Brain microvascular endothelial cell (primary cell): Measurements from ENCODE around the gene TTLL1.

ENCODE experiments used
- DNase-seq: peaks from one replicate; pipeline ENCODE4 v3.0.0-alpha.2; 2020
- H3K27ac ChIP-seq: fragments of 250-450 bp; sonication (Bioruptor Pico); 2 replicates; pipeline ENCODE4 v1.5.1; 2020; ENCODE audit warnings: mild to moderate bottlenecking, moderate library complexity
- H3K27me3 ChIP-seq: fragments of 250-450 bp; sonication (Bioruptor Pico); replicated peaks from 2 replicates; pipeline ENCODE4 v1.5.1; 2020; ENCODE audit warnings: mild to moderate bottlenecking
- H3K36me3 ChIP-seq: fragments of 250-450 bp; sonication (Bioruptor Pico); replicated peaks from 2 replicates; pipeline ENCODE4 v1.5.1; 2020; ENCODE audit warnings: mild to moderate bottlenecking
- H3K4me3 ChIP-seq: 2 replicates; pipeline ENCODE4 v1.5.1; 2011; ENCODE audit warnings: low read depth, mild to moderate bottlenecking, control low read depth, low read length, moderate library complexity
- in situ Hi-C: cut with HindIII; loops from 2 replicates; pipeline ENCODE4 v1.10.0; 2017; ENCODE audit warnings: low sequenced_read_pairs, low pct_ligation_motif_present
- TF ChIP-seq, protein P1 (sequence below): IDR thresholded peaks from 2 replicates; pipeline ENCODE4 v1.5.1; 2011; ENCODE audit warnings: low read depth, mild to moderate bottlenecking, moderate library complexity, low read length, control low read depth, inconsistent platforms; ENCODE audit errors: missing control alignments

TTLL1 gene

DNA sequence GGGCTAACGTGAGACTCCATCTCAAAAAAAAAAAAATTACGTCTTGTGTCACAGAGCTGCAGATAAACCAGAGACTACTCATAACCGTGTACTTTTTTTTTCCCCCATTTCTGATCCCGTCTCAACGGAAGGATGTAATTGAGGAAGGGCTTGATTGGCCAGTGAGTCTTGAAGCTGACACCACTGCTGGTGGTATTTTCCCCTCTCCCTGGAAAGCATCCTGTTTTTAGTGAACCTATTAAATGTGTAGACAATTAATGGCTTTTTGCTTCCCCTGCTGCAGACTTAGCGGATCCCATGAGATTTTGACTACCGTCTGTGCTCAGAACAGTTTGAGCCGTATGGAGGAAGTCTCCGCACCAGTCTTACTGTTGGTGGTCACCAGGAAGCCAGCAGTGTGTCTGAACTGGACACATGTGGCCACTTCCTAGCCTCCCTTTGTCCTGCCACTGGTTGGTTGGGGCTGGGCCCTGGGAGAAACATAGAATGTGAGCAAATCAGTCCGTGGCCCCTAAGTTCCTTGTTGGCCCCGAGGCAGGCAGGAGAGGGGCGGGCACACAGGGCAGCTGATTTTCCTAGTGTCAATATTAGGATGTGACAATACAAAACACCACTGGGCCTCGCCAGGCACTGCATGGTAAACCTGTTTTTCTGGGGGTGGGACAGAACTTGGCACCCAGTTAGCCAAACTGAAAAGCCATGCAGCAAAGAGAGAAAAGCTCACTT lies 24.5 kb upstream of the TTLL1 start:
- in situ Hi-C loops, result no loop called here
- Histone ChIP-seq H3K27me3 (peaks cover 19% of the 10 kb centered on the region), H3K27ac (no peak overlapping the region), H3K36me3 (no peaks in the 10 kb centered on the region), H3K4me3 (no peak overlapping the region)
- no peak for DNase-seq
- TF ChIP-seq, protein P1, sequence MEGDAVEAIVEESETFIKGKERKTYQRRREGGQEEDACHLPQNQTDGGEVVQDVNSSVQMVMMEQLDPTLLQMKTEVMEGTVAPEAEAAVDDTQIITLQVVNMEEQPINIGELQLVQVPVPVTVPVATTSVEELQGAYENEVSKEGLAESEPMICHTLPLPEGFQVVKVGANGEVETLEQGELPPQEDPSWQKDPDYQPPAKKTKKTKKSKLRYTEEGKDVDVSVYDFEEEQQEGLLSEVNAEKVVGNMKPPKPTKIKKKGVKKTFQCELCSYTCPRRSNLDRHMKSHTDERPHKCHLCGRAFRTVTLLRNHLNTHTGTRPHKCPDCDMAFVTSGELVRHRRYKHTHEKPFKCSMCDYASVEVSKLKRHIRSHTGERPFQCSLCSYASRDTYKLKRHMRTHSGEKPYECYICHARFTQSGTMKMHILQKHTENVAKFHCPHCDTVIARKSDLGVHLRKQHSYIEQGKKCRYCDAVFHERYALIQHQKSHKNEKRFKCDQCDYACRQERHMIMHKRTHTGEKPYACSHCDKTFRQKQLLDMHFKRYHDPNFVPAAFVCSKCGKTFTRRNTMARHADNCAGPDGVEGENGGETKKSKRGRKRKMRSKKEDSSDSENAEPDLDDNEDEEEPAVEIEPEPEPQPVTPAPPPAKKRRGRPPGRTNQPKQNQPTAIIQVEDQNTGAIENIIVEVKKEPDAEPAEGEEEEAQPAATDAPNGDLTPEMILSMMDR, result no peak

DNA sequence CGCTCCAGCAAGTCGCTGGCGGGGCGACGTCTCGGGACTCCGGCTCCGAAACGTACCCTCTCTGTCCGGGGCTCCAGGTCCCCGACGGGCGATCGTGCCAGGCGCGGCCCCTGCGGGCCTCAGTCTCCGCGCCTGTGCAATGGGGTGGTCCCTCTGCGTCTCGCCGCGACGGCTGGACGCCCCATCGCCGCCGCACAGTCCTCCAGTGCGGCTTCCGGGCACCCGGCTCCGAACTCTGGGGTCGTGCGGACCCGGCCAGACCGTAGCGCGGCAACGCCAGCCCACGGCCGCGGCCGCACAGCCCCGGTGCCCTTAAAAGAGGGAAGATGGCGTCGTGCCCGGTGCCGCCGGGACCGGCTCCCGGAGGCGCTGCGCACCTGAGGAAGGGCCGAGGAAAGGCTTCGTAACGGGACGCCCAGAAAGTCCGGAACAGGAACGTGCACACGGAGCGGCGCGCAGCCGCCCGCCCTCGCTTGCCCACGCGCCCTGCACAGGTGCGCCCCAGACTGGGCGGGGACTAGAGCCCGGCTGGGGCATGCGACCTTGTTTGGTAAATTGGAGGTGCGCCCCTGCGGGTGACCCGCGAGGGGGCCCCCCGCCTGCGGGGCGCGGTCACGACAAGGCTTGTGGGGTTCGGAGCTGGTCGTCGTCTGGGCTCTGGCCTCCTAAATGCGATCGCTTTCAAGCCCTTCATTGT lies 21.9 kb upstream of the TTLL1 start:
- H3K36me3 ChIP-seq, result no peaks in the 10 kb centered on the region
- TF ChIP-seq, protein P1, result no peak
- peaks cover 19% of the 10 kb centered on the region for H3K27me3 ChIP-seq
- DNase-seq, result no peak
- in situ Hi-C loops, result no loop called here
- H3K27ac ChIP-seq, result no peak overlapping the region
- H3K4me3 ChIP-seq, result peak overlapping the region; percentile 43

DNA sequence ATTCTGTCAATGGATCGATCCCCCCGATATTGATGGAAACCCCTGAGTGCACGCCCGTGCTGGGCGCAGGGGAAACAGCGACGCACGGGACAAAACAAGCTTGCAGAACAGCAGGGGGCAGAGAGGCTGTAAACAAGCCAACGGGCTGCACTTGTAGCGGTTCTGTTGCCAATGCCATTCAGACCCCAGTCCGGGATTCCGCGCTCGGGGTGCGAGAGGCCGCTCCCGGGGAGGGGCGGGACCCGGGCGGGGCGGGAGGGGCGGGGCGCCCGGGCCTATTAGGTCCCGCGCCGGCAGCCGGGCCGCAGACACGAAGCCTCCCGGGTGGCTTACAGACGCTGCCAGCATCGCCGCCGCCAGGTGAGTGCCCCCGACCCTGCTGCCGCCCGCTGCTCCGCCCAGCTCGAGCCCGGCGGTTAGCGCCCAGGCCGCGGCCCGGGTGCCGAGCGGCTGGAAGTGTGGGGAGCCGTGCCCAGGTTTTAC lies 21.3 kb upstream of the TTLL1 start, which contains the start of gene BIK:
TSS of gene BIK (plus strand) at position 307 of the 483 bp plus-strand sequence. CDS start 13,273 bp downstream, outside the sequence.
- Histone ChIP-seq H3K36me3 (no peaks in the 10 kb centered on the region), H3K27ac (no peak within 1 kb of the TSS), H3K27me3 (peaks cover 19% of the 10 kb centered on the region), H3K4me3 (peak within 1 kb of the TSS; percentile 43)
- TF ChIP-seq, protein P1, result peak; percentile 40
- DNase-seq, result no peak
- in situ Hi-C loops, result no loop called here

DNA sequence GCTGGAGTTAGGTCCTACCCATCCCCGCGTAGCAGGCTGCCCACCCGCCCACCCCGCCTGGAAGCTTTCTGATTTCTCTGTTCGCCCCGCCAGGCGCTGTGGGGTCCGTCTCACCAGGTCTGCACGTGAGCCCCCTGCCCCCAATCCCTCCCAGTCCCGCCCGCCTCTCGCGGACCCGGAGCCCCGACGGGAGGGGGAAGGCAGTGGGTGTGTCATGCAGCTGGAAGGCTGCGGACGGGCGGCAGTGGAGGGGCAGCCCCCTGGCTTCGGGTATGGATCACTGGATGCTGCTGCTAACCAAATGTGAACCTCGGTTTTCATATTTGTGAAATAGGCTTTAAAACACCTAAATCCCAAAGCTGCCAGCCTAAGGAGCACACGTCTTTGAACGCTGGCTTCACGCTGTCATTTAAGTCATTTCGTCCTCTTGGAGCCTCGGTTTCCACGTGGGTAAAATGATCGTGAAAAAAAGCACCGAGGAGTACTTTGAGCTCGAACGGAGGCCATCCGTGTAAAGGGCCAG lies 20.8 kb upstream of the TTLL1 start:
- H3K4me3 ChIP-seq, result peak overlapping the region; percentile 37
- H3K27me3 ChIP-seq, result peaks cover 19% of the 10 kb centered on the region
- no peak for DNase-seq
- no peaks in the 10 kb centered on the region for H3K36me3 ChIP-seq
- H3K27ac ChIP-seq, result no peak overlapping the region
- in situ Hi-C loops, result no loop called here
- TF ChIP-seq, protein P1, result no peak

DNA sequence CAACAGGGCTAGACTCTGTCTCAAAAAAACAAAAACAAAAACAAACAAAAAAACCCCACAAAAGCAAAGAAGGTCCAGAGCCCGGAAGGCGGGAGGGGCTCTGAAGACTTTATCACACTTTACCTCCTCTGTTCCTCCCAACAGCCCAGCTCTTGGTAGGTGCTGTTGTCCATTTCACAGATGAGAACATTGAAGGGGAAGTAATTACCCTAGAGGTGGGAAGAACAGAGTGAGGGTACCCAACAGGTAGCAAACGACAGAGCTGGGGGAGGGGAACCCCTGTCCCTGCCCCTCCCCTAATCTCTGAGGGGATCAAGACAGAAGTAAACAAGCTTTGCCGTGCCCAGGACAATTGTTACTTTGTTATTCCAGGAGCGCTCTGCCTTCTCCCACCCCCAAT lies 20.3 kb upstream of the TTLL1 start:
- TF ChIP-seq, protein P1, result no peak
- Histone ChIP-seq H3K27me3 (peaks cover 19% of the 10 kb centered on the region), H3K27ac (no peak overlapping the region), H3K36me3 (no peaks in the 10 kb centered on the region), H3K4me3 (no peak overlapping the region)
- in situ Hi-C loops, result no loop called here
- DNase-seq, result no peak
